AG09309 (cell line): ENCODE measurements around the gene RPS6KL1.

Experiments used
- DNase-seq: peaks from one replicate; pipeline ENCODE4 v3.0.0-alpha.2; 2010; ENCODE audit warnings: low read depth
- H3K4me3 ChIP-seq: 2 replicates; pipeline ENCODE4 v1.5.1; 2011; ENCODE audit warnings: mild to moderate bottlenecking, low read depth, low read length, moderate library complexity; ENCODE audit not compliant: control insufficient read depth
- TF ChIP-seq, protein P1 (sequence below): IDR thresholded peaks from 2 replicates; pipeline ENCODE4 v1.5.1; 2011; ENCODE audit warnings: mild to moderate bottlenecking, low read depth, low read length, inconsistent platforms; ENCODE audit not compliant: insufficient read depth, control insufficient read depth; ENCODE audit errors: missing control alignments

RPS6KL1 gene

DNA sequence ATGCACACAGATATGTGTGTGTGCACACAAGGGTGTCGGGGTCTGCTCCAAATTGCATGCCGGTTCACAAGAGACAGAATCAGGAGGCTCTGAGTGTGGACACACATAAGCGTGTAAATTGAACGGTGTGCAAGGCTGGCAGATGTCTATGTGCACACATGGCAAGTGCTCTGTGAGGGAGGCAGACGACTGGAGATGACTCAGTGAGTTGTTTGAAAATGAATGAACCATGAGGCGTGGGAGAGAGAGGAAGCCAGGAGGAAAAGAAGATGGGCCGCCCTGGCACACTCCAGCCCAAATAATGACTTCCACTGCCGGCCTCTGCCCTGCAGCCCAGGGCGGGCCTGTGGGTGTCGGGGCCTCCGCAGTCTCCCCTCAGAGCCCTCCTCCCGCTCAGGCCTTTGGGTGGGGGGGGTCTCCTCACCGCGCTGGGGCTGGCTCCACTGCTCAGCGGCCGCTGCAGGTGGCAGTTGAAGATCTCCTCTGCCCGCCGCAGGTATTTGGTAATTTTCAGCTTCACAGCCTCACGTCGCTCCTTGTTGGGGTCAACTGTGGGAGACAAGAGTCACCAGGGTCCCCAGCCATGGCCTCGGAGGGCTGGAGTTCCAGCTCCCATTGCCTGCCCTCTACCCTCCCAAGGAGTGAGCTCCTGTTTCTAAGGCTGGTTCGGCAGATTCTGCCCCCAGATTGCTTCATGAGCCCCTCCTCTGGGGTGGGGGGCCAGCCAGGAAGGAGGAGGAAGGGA, 3.5 kb downstream of the RPS6KL1 start:
- no peak for DNase-seq
- TF ChIP-seq, protein P1, sequence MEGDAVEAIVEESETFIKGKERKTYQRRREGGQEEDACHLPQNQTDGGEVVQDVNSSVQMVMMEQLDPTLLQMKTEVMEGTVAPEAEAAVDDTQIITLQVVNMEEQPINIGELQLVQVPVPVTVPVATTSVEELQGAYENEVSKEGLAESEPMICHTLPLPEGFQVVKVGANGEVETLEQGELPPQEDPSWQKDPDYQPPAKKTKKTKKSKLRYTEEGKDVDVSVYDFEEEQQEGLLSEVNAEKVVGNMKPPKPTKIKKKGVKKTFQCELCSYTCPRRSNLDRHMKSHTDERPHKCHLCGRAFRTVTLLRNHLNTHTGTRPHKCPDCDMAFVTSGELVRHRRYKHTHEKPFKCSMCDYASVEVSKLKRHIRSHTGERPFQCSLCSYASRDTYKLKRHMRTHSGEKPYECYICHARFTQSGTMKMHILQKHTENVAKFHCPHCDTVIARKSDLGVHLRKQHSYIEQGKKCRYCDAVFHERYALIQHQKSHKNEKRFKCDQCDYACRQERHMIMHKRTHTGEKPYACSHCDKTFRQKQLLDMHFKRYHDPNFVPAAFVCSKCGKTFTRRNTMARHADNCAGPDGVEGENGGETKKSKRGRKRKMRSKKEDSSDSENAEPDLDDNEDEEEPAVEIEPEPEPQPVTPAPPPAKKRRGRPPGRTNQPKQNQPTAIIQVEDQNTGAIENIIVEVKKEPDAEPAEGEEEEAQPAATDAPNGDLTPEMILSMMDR, result no peak
- H3K4me3 ChIP-seq, result no peak overlapping the region

DNA sequence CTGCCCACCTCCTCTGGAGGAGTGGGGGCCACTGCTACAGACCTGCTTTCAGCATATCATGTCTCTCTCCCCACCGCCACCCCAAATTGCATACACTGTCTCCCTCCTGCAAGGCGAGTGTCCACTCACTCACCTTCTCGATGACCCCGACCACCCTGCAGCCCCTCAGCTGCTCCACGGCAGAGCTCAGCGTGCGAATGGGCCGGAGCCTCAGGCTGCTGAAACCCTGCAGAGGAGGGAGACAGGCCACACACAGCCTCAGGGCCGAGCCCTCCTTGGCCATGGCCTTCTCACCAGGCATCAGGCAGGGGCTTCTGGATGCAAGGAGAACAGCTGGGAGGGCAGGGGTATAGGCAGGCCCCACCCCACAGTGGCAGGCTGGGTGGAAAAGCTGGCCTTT, 4.7 kb downstream of the RPS6KL1 start:
- TF ChIP-seq, protein P1, result no peak
- DNase-seq, result no peak
- no peak overlapping the region for H3K4me3 ChIP-seq

DNA sequence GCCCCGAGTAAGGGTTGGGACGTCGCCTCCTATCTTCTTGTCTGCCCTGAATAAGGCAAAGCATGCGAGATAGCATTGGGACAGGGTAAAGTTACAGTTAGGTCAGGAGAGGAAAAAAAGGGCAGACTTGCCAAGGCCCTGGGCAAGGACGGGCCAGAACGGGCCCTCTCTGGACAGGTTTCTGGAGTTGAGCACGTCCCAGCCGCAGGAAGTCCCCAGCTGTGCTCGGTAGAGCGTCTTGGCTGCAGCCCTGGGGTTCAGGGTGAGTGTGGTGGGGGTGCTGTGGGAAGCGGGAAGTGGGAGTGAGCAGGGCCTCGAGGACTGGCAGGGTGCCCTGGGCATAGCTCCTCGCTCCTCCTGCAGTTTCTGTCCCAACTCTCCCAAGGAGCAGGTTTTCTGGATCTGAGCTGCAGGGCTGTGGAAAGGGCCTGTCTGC, 5.4 kb downstream of the RPS6KL1 start:
- TF ChIP-seq, protein P1, result no peak
- H3K4me3 ChIP-seq, result no peak overlapping the region
- DNase-seq, result no peak

DNA sequence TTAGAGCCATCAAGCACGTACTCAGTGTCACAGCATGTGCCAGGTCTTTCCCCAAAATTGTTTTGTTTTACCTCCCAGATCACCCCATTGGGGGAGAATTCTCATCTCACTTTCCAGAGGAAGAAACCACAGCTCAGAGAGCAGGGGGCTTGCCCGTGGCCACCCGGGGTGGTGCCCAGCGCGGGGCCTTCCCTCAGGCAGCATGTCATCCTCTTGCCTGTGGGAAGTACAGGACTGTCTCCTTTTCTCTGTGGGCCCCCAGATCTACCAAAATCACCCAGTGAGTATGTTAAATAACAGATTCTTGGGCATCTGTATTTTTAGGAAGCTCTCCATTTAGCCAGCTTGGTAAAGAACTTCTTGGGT, 5.9 kb downstream of the RPS6KL1 start:
- no peak for DNase-seq
- TF ChIP-seq, protein P1, result no peak
- H3K4me3 ChIP-seq, result no peak overlapping the region

DNA sequence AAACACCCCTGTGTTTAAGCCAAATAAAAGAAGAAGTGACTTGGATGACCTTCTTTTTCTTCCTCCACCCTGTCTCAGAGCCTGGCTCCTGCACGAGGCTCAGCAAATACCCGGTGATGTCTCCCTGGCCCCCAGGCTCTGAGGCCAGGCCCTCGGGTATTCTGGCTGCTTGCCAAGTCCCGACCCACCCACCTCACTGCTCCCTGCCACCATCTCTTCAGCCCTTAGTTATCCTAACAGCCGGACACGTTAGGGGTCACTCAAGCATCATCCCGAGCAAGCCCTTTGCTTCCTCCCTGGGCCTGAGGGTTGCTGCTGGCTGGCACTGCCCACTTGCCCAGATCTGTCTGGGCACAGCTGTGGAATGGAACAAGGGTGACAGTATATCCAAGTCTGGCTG, 7.2 kb downstream of the RPS6KL1 start:
- no peak overlapping the region for H3K4me3 ChIP-seq
- DNase-seq, result no peak
- TF ChIP-seq, protein P1, result no peak

DNA sequence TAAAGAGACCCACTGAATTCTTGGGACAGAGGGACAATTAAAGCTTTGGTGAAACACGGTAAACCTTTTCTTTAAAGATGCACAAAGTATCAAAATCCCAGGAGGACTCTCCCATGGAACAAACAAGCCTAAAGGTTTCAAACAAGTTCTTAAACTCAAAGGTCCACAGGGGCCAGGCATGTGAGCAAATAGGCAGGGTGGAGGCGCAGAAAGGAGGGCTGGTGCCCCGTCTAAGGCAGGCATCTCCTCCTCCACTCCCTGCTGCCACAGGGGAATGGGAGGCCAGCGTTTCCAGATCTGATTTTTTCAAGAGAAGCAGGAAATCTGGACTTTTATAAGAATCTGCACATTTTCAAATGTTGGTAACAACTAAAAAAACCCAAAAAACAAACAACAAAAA, 7.6 kb downstream of the RPS6KL1 start:
- TF ChIP-seq, protein P1, result no peak
- H3K4me3 ChIP-seq, result no peak overlapping the region
- no peak for DNase-seq
